OCI-LY7 (cell line): Measurements from ENCODE around the gene MEAK7. TPM values are rescaled to one million over a fixed set of nuclear protein-coding genes. Genes with fewer than 3 reads are reported as not detected.

Source experiments
- BruUV-seq: library from RNA; stranded (reverse); fragments of 400-500 nt; replicated peaks from 2 replicates; lab custom pipeline; 2021; lab: Mats Ljungman, UMichigan
- CTCF ChIA-PET: fragments of 300-600 bp; sonication (Branson Sonifier 250); formaldehyde crosslinking; loops from one replicate; lab custom pipeline; 2022; ENCODE audit warnings: antibody characterized with exemption; ENCODE audit not compliant: unreplicated experiment; lab: Charles Lee
- POLR2A ChIA-PET: fragments of 300-600 bp; sonication (Branson Sonifier 250); formaldehyde crosslinking; loops from one replicate; lab custom pipeline; 2022; ENCODE audit warnings: antibody characterized with exemption; lab: Charles Lee
- DNase-seq: peaks from one replicate; pipeline ENCODE4 v3.0.0-alpha.2; 2015; ENCODE audit warnings: low spot score
- H2AFZ ChIP-seq: fragments of 200-600 bp; sonication (generic), shearing (Covaris generic); 2 replicates; pipeline ENCODE4 v1.6.1; 2014; ENCODE audit warnings: mild to moderate bottlenecking, antibody characterized with exemption, low read length, moderate library complexity
- H3K27ac ChIP-seq: fragments of 200-600 bp; sonication (generic); 2 replicates; pipeline ENCODE4 v1.5.1; 2014; ENCODE audit warnings: mixed run types, low read depth, mild to moderate bottlenecking, moderate library complexity, low read length, inconsistent platforms; ENCODE audit not compliant: poor library complexity, severe bottlenecking
- H3K36me3 ChIP-seq: fragments of 200-600 bp; sonication (generic); 2 replicates; pipeline ENCODE4 v1.6.1; 2014; ENCODE audit warnings: mild to moderate bottlenecking, antibody characterized with exemption, low read length, moderate library complexity, mixed read lengths; ENCODE audit not compliant: insufficient read depth
- H3K4me1 ChIP-seq: fragments of 200-600 bp; sonication (generic); 2 replicates; pipeline ENCODE4 v1.5.1; 2014; ENCODE audit warnings: mild to moderate bottlenecking, low read length; ENCODE audit not compliant: insufficient read depth, poor library complexity, severe bottlenecking
- H3K4me2 ChIP-seq: fragments of 200-600 bp; sonication (generic); 2 replicates; pipeline ENCODE4 v1.6.1; 2014; ENCODE audit warnings: mild to moderate bottlenecking, low read length
- H3K4me3 ChIP-seq: fragments of 200-600 bp; sonication (generic); 2 replicates; pipeline ENCODE4 v1.5.1; 2014; ENCODE audit warnings: mild to moderate bottlenecking, low read depth, low read length; ENCODE audit not compliant: poor library complexity, severe bottlenecking
- H3K79me2 ChIP-seq: fragments of 200-600 bp; sonication (generic); 2 replicates; pipeline ENCODE4 v1.6.1; 2016; ENCODE audit warnings: low read depth, mild to moderate bottlenecking, low read length, moderate library complexity, mixed read lengths; ENCODE audit not compliant: insufficient read depth
- H3K9me2 ChIP-seq: fragments of 200-600 bp; sonication (generic); 2 replicates; pipeline ENCODE4 v1.6.1; 2016; ENCODE audit warnings: mild to moderate bottlenecking, low read length, mixed read lengths; ENCODE audit not compliant: insufficient read depth
- H3K9me3 ChIP-seq: fragments of 200-600 bp; sonication (generic); 2 replicates; pipeline ENCODE4 v1.6.1; 2014; ENCODE audit warnings: mild to moderate bottlenecking, mixed run types, low read length, mixed read lengths
- H4K20me1 ChIP-seq: fragments of 200-600 bp; sonication (generic); 2 replicates; pipeline ENCODE4 v1.6.1; 2014; ENCODE audit warnings: mild to moderate bottlenecking, antibody characterized with exemption, low read length, moderate library complexity, mixed read lengths; ENCODE audit not compliant: insufficient read depth
- EZH2phosphoT487 ChIP-seq: fragments of 200-600 bp; sonication (generic); IDR thresholded peaks from 2 replicates; pipeline ENCODE4 v1.6.1; 2018; ENCODE audit warnings: low read depth, borderline replicate concordance, mild to moderate bottlenecking, mixed run types, antibody characterized with exemption, low read length, moderate library complexity, mixed read lengths
- intact Hi-C: fragments of 100-400 bp; cut with micrococcal nuclease; formaldehyde crosslinking; loops from one replicate; pipeline ENCODE4 v1.10.0; 2022; ENCODE audit not compliant: unreplicated experiment
- total RNA-seq, 2 experiments: library from RNA; depleted of rRNA in 1 of 2; stranded (reverse); fragments of >200 nt in 1 of 2; shearing (Covaris generic) in 1 of 2; gene quantifications; 2 replicates each; pipeline ENCODE4 v1.2.3, GENCODE V29; 2014 to 2022
- TF ChIP-seq, protein P1 (sequence below): fragments of 200-600 bp; sonication (generic); conservative IDR thresholded peaks from 2 replicates; pipeline ENCODE4 v1.5.1; 2014; ENCODE audit warnings: mild to moderate bottlenecking, antibody characterized with exemption, low read length, moderate library complexity, mixed read lengths

Gene MEAK7
- total RNA-seq, 2 experiments from 2014 or later: 12.0 to 20.5 TPM

DNA sequence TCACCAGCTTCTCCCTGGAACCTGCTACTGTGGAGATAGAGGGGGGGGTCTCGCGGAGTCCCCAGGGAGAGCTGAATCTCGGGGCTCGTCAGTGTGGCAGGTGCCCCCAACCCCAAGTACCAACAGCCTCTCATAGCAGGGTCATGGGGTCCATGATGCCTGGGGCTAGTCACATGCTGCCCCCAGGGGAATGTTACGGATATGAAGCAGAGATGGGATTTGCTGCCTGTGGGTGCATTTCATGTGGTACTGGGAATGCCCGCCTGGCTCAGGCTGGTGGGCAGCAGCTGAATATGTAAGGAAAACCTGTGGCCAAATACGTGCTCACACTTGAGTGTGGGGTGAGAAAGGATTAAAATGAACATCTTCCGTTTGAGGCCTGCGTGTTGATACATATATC is 49.4 kb downstream of the MEAK7 start:
- TF ChIP-seq, protein P1, sequence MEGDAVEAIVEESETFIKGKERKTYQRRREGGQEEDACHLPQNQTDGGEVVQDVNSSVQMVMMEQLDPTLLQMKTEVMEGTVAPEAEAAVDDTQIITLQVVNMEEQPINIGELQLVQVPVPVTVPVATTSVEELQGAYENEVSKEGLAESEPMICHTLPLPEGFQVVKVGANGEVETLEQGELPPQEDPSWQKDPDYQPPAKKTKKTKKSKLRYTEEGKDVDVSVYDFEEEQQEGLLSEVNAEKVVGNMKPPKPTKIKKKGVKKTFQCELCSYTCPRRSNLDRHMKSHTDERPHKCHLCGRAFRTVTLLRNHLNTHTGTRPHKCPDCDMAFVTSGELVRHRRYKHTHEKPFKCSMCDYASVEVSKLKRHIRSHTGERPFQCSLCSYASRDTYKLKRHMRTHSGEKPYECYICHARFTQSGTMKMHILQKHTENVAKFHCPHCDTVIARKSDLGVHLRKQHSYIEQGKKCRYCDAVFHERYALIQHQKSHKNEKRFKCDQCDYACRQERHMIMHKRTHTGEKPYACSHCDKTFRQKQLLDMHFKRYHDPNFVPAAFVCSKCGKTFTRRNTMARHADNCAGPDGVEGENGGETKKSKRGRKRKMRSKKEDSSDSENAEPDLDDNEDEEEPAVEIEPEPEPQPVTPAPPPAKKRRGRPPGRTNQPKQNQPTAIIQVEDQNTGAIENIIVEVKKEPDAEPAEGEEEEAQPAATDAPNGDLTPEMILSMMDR: no peak
- TF ChIP-seq EZH2phosphoT487: no peak
- CTCF ChIA-PET: no interaction called here
- H3K4me3 ChIP-seq: no peak overlapping the region
- no peak overlapping the region for H3K27ac ChIP-seq
- H3K4me1 ChIP-seq: no peaks in the 10 kb centered on the region
- intact Hi-C loops: no loop called here
- POLR2A ChIA-PET: no interaction called here
- no peaks in the 10 kb centered on the region for H4K20me1 ChIP-seq
- BruUV-seq: no TSS peak
- DNase-seq: no peak
- no peaks in the 10 kb centered on the region for H3K9me3 ChIP-seq
- H3K9me2 ChIP-seq: no peaks in the 10 kb centered on the region
- H2AFZ ChIP-seq: no peak overlapping the region
- no peak overlapping the region for H3K4me2 ChIP-seq
- no peaks in the 10 kb centered on the region for H3K36me3 ChIP-seq
- no peaks in the 10 kb centered on the region for H3K79me2 ChIP-seq

Other genes with a start within 250 kb of the MEAK7 start
- gene WFDC1, start 209.8 kb downstream of the MEAK7 start, total RNA-seq (2014; rRNA removed; shearing (Covaris generic)): not detected in 2 replicates
- gene WFDC1, start 209.8 kb downstream of the MEAK7 start, total RNA-seq (2022): not detected in 2 replicates
- 0.66 TPM in 1 of 2 replicates, not detected in the other for gene ATP2C2, start 136.1 kb downstream of the MEAK7 start, total RNA-seq (2014; rRNA removed; shearing (Covaris generic))
- gene ATP2C2, start 136.1 kb downstream of the MEAK7 start, total RNA-seq (2022): not detected in 2 replicates
- gene COTL1, start 113.4 kb upstream of the MEAK7 start, total RNA-seq (2014; rRNA removed; shearing (Covaris generic)): 119 and 125 TPM in 2 replicates
- gene COTL1, start 113.4 kb upstream of the MEAK7 start, total RNA-seq (2022): 214 and 232 TPM in 2 replicates
- gene KLHL36, start 143.9 kb upstream of the MEAK7 start, total RNA-seq (2014; rRNA removed; shearing (Covaris generic)): 50.1 and 58.9 TPM in 2 replicates
- 66.1 and 69.0 TPM in 2 replicates for gene KLHL36, start 143.9 kb upstream of the MEAK7 start, total RNA-seq (2022)
- gene USP10, start 195.3 kb upstream of the MEAK7 start, total RNA-seq (2014; rRNA removed; shearing (Covaris generic)): 65.9 and 69.8 TPM in 2 replicates
- 134 and 135 TPM in 2 replicates for gene USP10, start 195.3 kb upstream of the MEAK7 start, total RNA-seq (2022)